NCI-H2196 treated with DMSO at 0.1 percent for 48 hours (cell line): ENCODE results near the gene AGPS.
A peak's percentile ranks its signal among the peaks of the same experiment; 100 is the strongest.
"Not testable (repeated sequence)": the region's sequence is repeated elsewhere in the genome, so short reads cannot be mapped to it uniquely, and the experiment has no call there.

ENCODE experiments used
- DNase-seq: peaks from one replicate; lab custom pipeline; 2025; ENCODE audit not compliant: unreplicated experiment; lab: John Stamatoyannopoulos, UW

AGPS gene

GRCh38 chr2:177547772-177548171 is 155.2 kb downstream of the AGPS start:
- DNase-seq: no peak

DNA sequence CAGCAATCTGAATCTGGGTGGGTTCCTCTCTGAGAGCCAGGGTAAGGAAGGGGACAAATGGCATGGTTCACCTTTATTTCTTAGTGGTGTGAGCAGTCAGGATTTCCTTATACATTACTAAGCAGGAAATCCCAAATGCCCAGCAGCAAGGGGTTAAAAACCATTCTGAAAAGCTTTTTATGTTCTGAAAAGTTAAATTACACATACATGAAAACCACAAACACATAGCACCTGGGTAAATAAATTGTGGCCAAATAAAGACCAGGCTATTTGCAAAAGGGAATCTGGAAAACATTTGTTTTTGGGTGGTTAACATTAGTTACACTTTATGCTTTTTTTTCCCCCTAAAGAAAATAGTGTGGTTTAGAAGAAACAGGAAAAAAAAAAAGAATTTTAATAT is 156.1 kb downstream of the AGPS start:
- DNase-seq: no peak

- DNase-seq: no peak
Measured at GRCh38 chr2:177549171-177549570, 156.6 kb downstream of the AGPS start.

DNA sequence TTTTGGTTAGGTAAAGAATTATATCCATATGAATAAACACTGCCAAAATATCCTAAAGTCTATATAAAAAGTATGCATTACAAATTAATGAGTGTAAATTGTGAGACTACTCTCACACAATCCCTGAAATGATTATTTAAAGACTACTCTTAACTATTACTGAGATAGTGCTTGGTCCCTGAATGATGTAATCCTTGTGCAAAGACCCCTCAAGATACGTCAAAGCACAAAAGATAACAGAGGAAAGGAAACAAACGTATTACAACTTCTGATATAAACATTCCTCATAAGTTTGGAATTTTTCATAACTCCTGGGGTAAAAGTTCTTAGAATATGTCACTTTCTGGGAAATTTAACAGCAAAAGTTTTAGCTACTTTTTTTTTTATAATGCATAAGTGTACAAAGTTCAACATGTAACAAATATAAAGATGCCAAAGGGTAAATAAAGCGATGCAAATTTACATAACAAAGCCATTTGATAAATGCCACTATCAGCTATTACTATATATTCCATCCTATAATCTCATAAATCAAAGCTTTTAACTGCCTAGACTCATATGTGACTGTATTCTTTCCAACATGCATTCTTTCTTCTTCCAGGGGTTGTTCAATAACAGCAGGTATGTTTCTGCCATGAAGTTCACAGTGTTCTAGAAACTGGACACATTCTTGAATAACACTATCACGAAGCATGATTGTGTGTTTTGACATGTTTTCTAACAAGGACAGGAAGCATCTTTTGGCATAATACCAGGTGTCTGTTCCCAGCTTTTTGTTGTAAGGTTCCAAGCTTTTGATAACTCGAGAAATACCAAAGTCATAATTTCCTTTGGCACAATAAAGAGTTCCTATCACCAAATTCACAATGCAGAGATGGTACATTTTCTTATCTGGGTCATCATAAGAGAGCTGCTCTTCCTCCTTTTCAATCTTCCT is 158.0 kb downstream of the AGPS start:
- no peak for DNase-seq

DNA sequence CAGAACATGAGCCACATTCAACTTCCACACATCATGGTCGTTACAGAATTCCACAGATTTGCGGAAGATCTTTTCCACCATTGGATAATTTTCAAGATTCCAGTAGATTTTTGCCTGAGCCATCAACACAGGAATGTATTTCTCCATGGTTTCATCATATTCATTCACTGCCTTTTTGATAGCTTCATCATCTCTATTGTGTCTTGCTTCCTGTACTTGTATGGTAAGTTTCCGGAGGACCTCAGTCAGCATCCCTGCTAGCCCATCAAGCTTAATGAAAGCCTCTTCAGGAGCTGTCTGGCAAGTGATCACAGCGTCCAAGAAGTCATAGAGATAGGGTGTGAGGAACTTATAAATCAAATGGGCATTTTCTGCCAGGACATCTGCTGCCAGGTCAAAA is 158.8 kb downstream of the AGPS start:
- DNase-seq: not testable (repeated sequence)

- peak; percentile 85 for DNase-seq
Measured at GRCh38 chr2:177551989-177552421, 159.4 kb downstream of the AGPS start.

DNA sequence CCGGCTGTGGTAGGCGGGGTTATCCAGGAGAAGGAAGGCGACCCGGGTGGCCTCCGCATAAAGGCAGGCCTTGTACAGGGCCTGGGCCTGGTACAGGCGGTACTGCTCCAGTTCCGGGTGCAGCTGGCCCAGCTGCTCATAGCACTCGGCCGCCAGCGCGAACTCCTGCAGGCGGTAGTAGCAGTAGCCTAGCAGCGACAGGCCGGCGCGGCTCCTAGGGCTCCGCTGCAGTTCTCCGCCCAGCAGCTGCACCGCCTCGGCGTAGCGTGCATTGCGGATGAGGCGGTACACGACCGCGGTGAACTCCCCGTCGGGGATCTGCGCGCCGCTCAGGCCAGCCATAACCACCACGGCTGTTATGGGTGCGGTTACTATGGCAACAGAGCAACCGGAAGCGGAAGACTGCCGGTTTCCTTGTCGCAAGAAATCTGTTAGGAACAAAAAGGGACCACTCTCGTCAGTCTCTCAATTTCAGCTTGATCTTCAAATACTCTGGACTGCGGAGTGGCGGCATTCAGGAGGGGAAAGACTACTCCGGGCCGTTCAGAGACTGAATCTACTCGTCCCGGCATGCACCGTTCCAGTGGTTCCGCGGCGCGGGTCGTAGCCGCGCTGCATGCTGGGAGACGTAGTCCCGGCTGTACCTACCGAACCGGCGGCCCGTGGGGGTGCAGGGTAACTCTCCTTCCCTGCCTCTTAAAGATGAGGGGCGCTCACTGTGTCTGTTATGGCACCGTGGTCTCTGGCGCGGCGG is 160.0 kb downstream of the AGPS start:
- DNase-seq: peak; percentile 90

DNA sequence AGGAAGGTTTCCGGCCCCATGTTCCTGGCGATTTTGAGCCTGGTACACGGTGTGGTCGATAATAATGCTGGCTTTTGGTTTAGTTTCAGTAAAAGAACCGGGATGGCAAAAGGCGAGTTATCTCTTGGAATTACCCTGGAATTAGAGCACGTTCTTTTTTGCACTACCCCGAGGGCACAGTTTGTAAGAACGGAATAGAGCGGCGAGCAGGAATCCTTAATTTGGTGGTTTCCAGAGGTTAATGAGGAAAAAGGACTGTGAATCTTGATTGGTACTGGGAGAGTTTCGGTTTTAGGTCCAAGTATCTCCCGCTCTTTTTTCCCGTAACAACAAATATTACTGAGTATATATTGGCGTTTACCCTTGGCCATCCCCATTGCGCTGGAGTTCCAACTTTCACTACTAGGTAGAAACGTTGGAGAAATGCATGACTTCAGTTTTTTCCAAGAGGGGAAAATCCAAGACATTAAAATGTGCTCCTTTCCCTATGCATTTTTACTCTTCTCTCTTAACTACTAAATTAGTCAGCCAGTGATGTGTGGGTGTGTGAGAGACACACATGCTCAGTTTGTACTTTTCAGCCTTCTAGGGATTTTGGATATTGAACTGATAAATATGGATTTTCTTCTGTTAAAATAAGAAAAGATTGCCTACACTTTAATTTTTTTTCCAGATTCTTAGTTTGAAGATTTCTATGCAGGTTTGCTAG is 160.8 kb downstream of the AGPS start:
- DNase-seq: peak; percentile 21

DNA sequence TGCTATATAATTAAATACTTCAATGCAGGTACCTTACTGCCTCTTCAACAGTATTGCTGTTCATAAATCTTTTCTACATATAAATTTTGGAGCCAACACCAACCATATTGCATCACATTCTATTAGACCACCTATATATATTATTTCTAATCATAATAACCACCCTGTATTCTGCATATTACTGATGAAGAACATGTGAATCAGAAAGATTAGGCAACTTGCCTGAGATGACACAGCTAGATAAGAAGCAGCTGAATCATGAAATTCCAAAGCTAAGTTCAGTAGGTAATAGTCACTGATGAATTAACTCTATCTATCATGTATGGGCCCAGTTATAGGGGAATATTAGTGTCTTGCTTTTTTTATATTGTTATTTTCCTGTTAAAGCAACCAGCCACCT is 161.8 kb downstream of the AGPS start:
- DNase-seq: no peak

- DNase-seq: no peak
Measured at GRCh38 chr2:177556153-177556552, 163.6 kb downstream of the AGPS start.

- no peak for DNase-seq
Measured at GRCh38 chr2:177557794-177558193, 165.2 kb downstream of the AGPS start.

- no peak for DNase-seq
Measured at GRCh38 chr2:177559638-177560037, 167.1 kb downstream of the AGPS start.

DNA sequence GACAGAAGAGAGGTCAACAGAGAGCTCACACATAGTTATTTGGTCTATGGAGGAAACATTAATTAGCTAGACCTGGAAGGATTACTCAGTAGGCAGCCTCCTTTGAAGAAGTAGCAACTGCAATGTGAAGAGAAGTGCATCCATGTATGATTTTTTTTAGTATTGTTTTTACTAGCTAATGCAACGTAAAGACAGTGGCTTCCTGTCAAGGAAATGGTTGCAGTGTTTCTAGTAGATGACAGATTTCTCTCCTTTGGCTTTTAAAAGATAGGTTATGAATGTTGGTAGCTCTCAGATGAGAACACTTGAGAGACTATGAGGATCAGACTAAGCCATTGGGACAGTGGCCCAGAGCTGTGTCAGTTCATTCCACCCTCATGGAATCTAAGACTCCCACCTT is 175.8 kb downstream of the AGPS start:
- no peak for DNase-seq

DNA sequence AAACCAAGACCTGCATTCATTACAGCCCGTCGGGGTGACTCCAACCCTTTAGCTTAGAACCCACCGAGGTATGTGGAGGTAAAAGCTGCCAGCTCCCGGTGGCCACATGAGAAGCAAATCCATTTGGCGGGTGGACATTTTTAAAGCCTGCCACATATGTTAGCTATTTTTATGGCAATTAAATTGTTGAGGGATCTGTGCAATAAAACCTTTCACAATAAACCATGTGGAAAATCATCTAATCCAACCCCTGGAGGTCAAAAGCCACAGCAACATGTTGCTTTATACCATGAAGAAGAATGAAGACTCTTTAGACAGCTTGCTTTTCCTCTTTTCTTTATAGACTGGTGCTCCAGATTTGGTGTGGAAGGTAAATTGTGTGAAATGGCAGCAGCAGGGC is 176.3 kb downstream of the AGPS start:
- no peak for DNase-seq

DNA sequence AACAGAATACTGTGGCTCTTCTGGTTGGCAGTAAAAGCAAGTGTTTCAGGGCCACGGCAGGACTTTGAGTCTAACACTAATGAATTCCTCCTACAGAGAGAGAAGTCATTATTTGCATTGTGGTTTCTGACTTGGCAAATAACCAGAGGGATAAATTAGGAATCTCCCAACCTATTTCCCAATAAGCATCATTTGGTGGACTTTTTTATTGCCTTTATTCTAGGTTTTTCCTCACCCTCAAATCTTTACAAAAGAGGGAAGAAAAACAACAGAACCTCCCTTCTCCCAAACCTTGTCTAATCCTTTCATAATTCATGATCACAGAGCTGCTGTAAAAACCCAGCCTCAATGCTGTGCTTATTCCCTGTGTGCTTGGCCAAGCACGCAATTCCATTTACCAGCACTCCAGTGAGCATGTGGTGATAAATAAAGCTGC is 179.7 kb downstream of the AGPS start:
- no peak for DNase-seq

- no peak for DNase-seq
Measured at GRCh38 chr2:177573120-177573519, 180.5 kb downstream of the AGPS start.

DNA sequence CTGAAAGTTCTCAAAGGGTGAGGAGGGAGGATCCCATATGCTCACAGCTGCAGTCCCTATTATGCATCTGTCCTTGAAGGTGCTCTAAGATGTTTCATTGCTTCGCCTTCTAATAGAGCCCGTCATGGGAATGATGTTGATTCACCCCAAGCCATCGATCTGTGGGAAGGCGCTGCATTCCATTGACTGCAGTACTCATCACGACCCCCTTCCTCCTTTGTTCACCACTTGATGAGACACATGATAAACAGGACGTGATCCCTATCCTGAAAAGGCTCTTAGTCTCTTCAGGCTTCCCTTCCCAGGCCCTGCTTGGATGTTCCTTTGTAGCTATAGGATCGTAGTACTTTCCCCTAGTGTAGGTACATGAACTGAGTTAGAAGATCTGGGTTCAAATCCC is 181.8 kb downstream of the AGPS start:
- DNase-seq: no peak

DNA sequence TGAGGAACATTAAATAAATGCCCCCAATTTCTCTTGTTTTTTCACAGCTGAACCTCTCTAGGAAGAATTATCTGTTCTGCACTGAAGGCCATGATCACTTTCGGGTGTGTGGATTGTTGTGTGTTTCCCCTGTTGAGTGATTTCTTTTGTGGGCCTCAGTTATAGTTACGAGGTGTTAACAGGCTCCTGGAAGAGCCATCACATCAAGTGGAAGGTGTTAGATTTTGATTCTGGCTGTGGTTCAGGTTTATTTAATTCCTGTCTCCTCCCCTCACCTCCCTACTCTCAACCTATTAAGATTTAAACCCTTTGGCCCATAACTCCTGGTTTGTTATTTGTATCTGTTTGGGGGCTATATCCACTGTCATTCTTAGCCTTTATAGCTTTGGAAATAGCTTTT is 182.8 kb downstream of the AGPS start:
- DNase-seq: no peak

DNA sequence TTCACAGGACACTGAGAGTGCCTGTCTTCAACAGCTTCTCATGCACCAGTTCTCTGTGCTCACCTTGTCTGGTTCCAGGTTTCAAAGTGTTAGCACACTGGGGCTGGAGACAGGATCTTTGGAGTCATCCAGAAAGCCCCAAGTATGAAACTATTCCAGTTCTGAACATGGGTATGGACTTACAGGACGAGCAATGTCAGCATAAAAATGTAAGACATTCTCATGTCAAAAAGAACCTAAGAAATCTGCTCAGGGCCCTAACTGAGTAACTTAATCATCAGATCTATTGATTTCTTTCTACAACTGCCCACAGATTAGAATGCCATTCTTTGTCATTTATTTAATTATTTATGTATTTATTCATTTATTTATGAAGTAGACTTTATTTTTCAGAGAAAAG is 184.5 kb downstream of the AGPS start:
- DNase-seq: no peak

DNA sequence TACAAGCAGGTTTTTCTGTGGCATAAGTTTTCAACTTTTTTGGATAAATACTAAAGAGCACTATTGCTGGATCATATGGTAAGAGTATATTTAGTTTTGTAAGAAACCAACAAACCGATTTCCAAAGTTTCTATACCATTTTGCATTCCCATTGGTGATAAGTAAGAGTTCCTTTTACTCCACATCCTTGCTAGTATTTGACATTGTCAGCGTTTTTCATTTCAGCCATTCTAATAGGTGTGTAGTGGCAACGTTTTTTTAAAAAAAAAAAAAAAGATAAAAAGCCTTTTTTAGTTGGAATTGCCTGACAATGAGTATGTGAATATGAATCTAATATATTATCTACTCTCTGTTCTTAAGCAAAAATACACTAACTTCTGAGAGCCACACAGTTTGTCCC is 185.9 kb downstream of the AGPS start:
- no peak for DNase-seq

GRCh38 chr2:177579486-177580036 is 187.0 kb downstream of the AGPS start:
- no peak for DNase-seq
